GM18517 (cell line): ENCODE data around the gene EVC2.

Experiments
- ATAC-seq: cut with Tn5 transposase; IDR thresholded peaks from one replicate; pipeline ENCODE4 v1.9.1; 2021; ENCODE audit warnings: mild to moderate bottlenecking, moderate library complexity; ENCODE audit not compliant: unreplicated experiment

The EVC2 gene

GRCh38 chr4:5708449-5709206 is at the start of gene EVC2:
Gene EVC2, minus strand, starts transcription at chr4:5708559. Its CDS starts 46 bp downstream, at chr4:5708513.
- no peak for ATAC-seq

GRCh38 chr4:5757954-5758353 is 49.6 kb upstream of the EVC2 start:
- ATAC-seq, result no peak

- ATAC-seq, result no peak
Measured at GRCh38 chr4:5757536-5757935, 49.2 kb upstream of the EVC2 start.

- ATAC-seq, result no peak
Measured at GRCh38 chr4:5757091-5757490, 48.7 kb upstream of the EVC2 start.

- ATAC-seq, result no peak
Measured at GRCh38 chr4:5756271-5756670, 47.9 kb upstream of the EVC2 start.

GRCh38 chr4:5755679-5756078 is 47.3 kb upstream of the EVC2 start:
- ATAC-seq, result no peak

- no peak for ATAC-seq
Measured at GRCh38 chr4:5755161-5755560, 46.8 kb upstream of the EVC2 start.

GRCh38 chr4:5754529-5754881 is 46.1 kb upstream of the EVC2 start:
- no peak for ATAC-seq

GRCh38 chr4:5753766-5754528 is 45.6 kb upstream of the EVC2 start:
- no peak for ATAC-seq

- ATAC-seq, result no peak
Measured at GRCh38 chr4:5753366-5753765, 45.0 kb upstream of the EVC2 start.

- ATAC-seq, result no peak
Measured at GRCh38 chr4:5752376-5753184, 44.2 kb upstream of the EVC2 start.

- no peak for ATAC-seq
Measured at GRCh38 chr4:5751666-5752375, 43.5 kb upstream of the EVC2 start.

- no peak for ATAC-seq
Measured at GRCh38 chr4:5750946-5751665, 42.7 kb upstream of the EVC2 start.

- no peak for ATAC-seq
Measured at GRCh38 chr4:5750052-5750945, 41.9 kb upstream of the EVC2 start.

- no peak for ATAC-seq
Measured at GRCh38 chr4:5749568-5749967, 41.2 kb upstream of the EVC2 start.

GRCh38 chr4:5747738-5748375 is 39.5 kb upstream of the EVC2 start:
- ATAC-seq, result no peak

- no peak for ATAC-seq
Measured at GRCh38 chr4:5746829-5747737, 38.7 kb upstream of the EVC2 start.

GRCh38 chr4:5746250-5746649 is 37.9 kb upstream of the EVC2 start:
- no peak for ATAC-seq
